ENCODE measurements around the gene C4orf33. TPM values are rescaled to one million over a fixed set of nuclear protein-coding genes. Genes with fewer than 3 reads are reported as not detected.
"Not testable (repeated sequence)": the region's sequence is repeated elsewhere in the genome, so short reads cannot be mapped to it uniquely, and the experiment has no call there.

C4orf33 gene, protein sequence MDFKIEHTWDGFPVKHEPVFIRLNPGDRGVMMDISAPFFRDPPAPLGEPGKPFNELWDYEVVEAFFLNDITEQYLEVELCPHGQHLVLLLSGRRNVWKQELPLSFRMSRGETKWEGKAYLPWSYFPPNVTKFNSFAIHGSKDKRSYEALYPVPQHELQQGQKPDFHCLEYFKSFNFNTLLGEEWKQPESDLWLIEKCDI
- 14.5 TPM for polyA plus RNA-seq (2012; ENCODE audit: low read depth, missing spikeins)

DNA sequence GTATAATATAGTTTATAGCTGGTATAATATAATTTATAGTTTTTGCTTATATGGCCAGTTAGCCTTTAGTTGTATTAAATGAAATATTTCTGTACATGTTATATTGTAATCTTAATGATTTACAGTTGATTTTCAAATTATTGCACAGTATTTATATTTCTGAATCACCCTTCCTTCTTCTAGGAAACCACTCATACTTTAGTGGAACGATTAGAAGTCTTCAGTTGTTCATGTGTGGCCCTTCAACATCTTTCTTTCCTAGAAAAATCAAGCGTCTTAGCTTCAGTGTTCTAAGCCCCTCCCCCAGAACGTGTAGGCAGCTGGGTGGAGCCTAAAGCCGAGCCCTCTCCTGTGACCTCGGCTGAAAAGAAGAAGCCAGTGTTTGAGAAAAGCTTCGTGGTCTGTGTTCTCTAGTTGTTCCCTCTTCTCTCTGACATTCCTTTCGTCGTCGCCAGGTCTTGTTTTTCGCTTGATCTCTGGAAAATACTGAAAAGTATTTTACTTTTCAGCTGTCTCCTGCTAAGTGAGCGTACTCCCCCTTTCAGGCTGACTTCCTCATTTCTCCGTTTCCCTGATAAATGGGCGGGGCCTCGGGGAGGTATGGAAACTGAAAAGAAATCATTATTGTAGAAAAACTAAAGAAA is at the start of gene C4orf33:
TSS of gene C4orf33 (plus strand) at position 342 of the 644 bp plus-strand sequence. CDS start 6,459 bp downstream, outside the sequence.
- peak; percentile 43 for DNase-seq (ENCODE audit: insufficient read length, low spot score)
- TF ChIP-seq POU2F2 (IDR thresholded peaks at IDR 0.05; ENCODE audit: low read depth, low read length) (0 out of 2 replicates have a peak, but pooled peaks have one; percentile 27), POLR2A (IDR thresholded peaks at IDR 0.05; ENCODE audit: low read depth, low read length) (peak; percentile 92), PAX5 (IDR thresholded peaks at IDR 0.05; ENCODE audit: insufficient read depth, low read length, severe bottlenecking) (no peak), SPI1 (IDR thresholded peaks at IDR 0.05; ENCODE audit: low read depth, low read length) (peak; percentile 94), POLR2AphosphoS5 (IDR thresholded peaks at IDR 0.05; ENCODE audit: low read depth, low read length) (peak; percentile 92), TAF1 (IDR thresholded peaks at IDR 0.05; ENCODE audit: low read depth, low read length) (peak; percentile 70; the same call in 1 of the 2 replicates)
- peak; percentile 61 for FAIRE-seq

DNA sequence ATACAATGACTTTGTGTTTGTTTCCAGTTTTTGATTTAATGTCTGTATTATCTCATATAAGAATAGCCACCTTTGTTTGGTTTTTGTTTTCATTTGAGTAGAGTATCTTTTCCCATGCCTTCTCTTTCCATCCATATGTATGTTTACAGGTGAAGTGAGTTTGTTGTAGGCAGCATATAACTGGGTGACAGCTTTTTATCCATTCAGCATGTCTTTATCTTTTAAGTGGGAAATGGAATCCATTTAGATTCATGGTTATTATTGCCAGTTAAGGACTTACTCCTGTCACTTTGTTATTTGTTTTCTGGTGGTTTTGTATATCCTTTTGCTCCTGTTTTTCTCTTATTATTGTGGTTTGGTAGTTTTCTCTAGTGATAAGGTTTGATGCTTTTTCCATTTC is 36.9 kb upstream of the C4orf33 start:
- DNase-seq (ENCODE audit: insufficient read length, low spot score), result no peak
- no peak for FAIRE-seq
- TF ChIP-seq PAX5 (IDR thresholded peaks at IDR 0.05; ENCODE audit: insufficient read depth, low read length, severe bottlenecking), result no peak
- no peak for TF ChIP-seq POLR2AphosphoS5 (IDR thresholded peaks at IDR 0.05; ENCODE audit: low read depth, low read length)

DNA sequence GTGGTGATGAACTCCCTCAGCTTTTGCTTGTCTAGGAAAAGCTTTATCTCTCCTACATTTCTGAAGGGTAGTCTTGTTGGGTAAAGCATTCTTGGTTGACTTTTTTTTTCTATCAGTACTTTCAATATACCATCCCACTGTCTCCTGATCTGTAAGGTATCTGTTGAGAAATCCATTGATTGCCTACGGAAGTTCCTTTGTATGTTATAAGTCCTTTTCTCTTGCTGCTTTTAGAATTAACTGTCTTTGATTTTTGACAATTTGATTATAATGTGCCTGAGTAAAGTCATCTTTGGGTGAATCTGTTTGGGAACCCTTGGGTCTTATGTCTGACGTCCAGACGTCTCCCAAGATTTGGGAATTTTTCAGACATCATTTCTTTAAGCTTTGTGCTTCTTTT is 33.4 kb upstream of the C4orf33 start:
- FAIRE-seq (no peak), DNase-seq (ENCODE audit: insufficient read length, low spot score) (no peak)
- no peak for TF ChIP-seq PAX5 (IDR thresholded peaks at IDR 0.05; ENCODE audit: insufficient read depth, low read length, severe bottlenecking)
- no peak for TF ChIP-seq POU2F2 (IDR thresholded peaks at IDR 0.05; ENCODE audit: low read depth, low read length)
- no peak for TF ChIP-seq POLR2AphosphoS5 (IDR thresholded peaks at IDR 0.05; ENCODE audit: low read depth, low read length)
- no peak for TF ChIP-seq SPI1 (IDR thresholded peaks at IDR 0.05; ENCODE audit: low read depth, low read length)
- TF ChIP-seq TAF1 (IDR thresholded peaks at IDR 0.05; ENCODE audit: low read depth, low read length), result no peak
- no peak for TF ChIP-seq POLR2A (IDR thresholded peaks at IDR 0.05; ENCODE audit: low read depth, low read length)

DNA sequence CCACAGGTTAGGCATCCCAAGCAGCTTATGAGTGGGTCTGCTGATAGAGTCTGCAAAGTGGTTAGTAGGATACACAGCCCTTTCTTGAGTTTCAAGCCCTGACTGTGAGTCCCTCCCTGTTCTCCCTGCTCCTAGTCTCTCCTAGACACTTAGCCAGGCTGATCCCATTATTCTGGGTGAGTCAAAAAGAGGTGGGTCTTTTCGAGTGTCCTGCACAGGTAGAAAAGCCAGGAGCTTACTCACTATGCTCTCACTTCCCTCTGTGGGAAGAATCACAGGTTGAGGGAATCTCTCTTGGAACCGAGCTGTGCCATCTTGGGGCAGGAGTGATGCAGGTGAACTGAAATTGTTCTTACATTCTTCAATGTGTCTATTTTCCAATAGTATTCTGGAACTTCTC is 32.3 kb upstream of the C4orf33 start:
- TF ChIP-seq PAX5 (IDR thresholded peaks at IDR 0.05; ENCODE audit: insufficient read depth, low read length, severe bottlenecking) (no peak), TAF1 (IDR thresholded peaks at IDR 0.05; ENCODE audit: low read depth, low read length) (no peak), POLR2A (IDR thresholded peaks at IDR 0.05; ENCODE audit: low read depth, low read length) (no peak), POLR2AphosphoS5 (IDR thresholded peaks at IDR 0.05; ENCODE audit: low read depth, low read length) (no peak), SPI1 (IDR thresholded peaks at IDR 0.05; ENCODE audit: low read depth, low read length) (no peak)
- DNase-seq (ENCODE audit: insufficient read length, low spot score), result no peak
- FAIRE-seq, result no peak

DNA sequence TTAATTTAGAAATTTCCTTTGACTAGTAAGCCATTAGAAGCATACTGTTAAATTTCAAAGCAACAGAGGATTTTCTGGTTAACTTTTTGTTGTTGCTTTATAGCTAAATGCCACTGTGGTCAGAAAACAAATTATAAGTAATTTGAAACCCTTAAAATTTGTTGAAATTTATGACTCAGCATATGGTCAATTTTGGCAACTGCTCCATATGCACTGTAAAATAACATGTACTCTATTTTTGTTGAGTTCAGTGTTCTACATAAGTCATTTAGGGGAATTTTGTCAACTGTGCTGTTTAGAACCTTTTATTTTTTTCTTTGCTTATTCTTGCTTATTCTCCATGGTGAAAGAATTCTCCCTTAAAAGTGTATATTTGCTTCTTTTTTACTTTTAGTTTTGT is 31.2 kb upstream of the C4orf33 start:
- FAIRE-seq (no peak), DNase-seq (ENCODE audit: insufficient read length, low spot score) (no peak)
- TF ChIP-seq SPI1 (IDR thresholded peaks at IDR 0.05; ENCODE audit: low read depth, low read length), result no peak
- TF ChIP-seq POLR2A (IDR thresholded peaks at IDR 0.05; ENCODE audit: low read depth, low read length), result no peak
- no peak for TF ChIP-seq PAX5 (IDR thresholded peaks at IDR 0.05; ENCODE audit: insufficient read depth, low read length, severe bottlenecking)
- no peak for TF ChIP-seq POU2F2 (IDR thresholded peaks at IDR 0.05; ENCODE audit: low read depth, low read length)
- no peak for TF ChIP-seq POLR2AphosphoS5 (IDR thresholded peaks at IDR 0.05; ENCODE audit: low read depth, low read length)
- no peak for TF ChIP-seq TAF1 (IDR thresholded peaks at IDR 0.05; ENCODE audit: low read depth, low read length)

DNA sequence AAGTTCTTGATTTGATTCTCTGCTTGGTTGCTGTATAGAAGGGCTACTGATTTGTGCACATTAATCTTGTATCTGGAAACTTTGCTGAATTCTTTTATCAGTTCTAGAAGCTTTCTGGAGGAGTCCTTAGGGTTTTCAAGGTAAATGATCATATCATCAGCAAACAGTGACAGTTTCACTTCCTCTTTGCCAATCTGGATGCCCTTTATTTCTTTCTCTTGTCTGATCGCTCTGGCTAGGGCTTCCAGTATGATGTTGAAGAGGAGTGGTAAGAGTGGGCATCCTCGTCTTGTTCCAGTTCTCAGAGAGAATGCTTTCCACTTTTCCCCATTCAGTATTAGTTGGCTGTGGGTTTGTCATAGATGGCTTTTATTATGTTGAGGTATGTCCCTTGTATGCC is 26.4 kb upstream of the C4orf33 start:
- not testable (repeated sequence) for DNase-seq (ENCODE audit: insufficient read length, low spot score); FAIRE-seq
- peak; percentile 85 for TF ChIP-seq SPI1 (IDR thresholded peaks at IDR 0.05; ENCODE audit: low read depth, low read length)

DNA sequence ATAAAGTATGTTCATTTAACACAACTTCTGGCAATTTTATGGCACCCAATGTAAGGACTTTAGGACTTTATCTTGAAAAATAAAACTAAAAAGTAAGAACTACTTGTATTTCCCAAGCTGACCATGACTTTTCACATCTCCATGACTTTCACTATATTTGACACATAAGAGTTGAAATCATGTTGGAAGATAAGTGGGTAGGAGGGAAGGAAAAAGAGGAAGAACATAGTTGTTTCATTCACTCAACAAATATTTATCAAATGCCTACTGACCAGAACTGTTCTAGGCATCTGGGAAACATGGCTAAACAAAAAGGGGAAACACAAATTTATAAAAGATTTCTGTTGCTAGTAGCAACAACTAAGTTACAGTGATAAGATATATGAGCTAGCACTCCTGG is 18.6 kb upstream of the C4orf33 start:
- DNase-seq (ENCODE audit: insufficient read length, low spot score) (no peak), FAIRE-seq (no peak)
- TF ChIP-seq POU2F2 (IDR thresholded peaks at IDR 0.05; ENCODE audit: low read depth, low read length) (no peak), POLR2AphosphoS5 (IDR thresholded peaks at IDR 0.05; ENCODE audit: low read depth, low read length) (no peak), PAX5 (IDR thresholded peaks at IDR 0.05; ENCODE audit: insufficient read depth, low read length, severe bottlenecking) (no peak), TAF1 (IDR thresholded peaks at IDR 0.05; ENCODE audit: low read depth, low read length) (no peak), POLR2A (IDR thresholded peaks at IDR 0.05; ENCODE audit: low read depth, low read length) (no peak), SPI1 (IDR thresholded peaks at IDR 0.05; ENCODE audit: low read depth, low read length) (no peak)

DNA sequence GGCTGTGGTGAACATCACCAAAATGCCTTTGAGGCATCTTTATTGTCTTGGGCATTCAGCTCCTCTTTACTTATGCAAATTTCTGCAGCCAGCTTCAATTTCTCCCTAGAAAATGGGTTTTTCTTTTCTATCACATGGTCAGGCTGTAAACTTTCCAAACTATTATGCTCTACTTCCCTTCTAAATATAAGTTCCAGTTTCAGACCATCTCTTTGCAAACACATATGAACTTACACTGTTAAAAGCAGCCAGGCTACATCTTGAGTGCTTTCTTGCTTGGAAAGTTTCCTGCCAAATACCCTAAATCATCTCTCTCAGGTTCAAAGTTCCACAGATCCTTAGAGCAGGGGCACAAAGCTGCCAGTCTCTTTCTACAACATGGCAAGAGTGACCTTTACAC is 15.8 kb upstream of the C4orf33 start:
- DNase-seq (ENCODE audit: insufficient read length, low spot score), result no peak
- no peak for FAIRE-seq
- TF ChIP-seq PAX5 (IDR thresholded peaks at IDR 0.05; ENCODE audit: insufficient read depth, low read length, severe bottlenecking) (no peak), SPI1 (IDR thresholded peaks at IDR 0.05; ENCODE audit: low read depth, low read length) (no peak), POLR2AphosphoS5 (IDR thresholded peaks at IDR 0.05; ENCODE audit: low read depth, low read length) (no peak)

DNA sequence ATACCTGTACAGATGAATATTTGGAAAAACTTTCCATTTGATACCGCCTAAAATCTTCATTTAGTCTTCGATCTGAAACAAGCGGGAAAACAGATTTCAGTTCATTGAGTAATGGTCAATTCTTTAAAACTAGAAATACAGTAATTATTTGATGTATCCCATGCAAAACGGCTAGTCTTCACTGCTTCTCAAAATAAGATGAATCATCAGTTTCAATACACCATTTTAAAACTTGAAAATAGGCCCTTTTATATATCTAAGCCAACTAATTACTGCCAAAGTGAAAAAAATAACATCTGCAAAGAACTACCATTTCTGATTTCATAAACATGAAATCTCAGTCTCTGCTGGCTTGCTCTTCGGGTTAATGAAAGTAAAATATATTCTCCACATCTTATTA is 13.7 kb upstream of the C4orf33 start:
- no peak for DNase-seq (ENCODE audit: insufficient read length, low spot score)
- no peak for FAIRE-seq
- TF ChIP-seq POU2F2 (IDR thresholded peaks at IDR 0.05; ENCODE audit: low read depth, low read length) (no peak), PAX5 (IDR thresholded peaks at IDR 0.05; ENCODE audit: insufficient read depth, low read length, severe bottlenecking) (no peak), POLR2A (IDR thresholded peaks at IDR 0.05; ENCODE audit: low read depth, low read length) (no peak), SPI1 (IDR thresholded peaks at IDR 0.05; ENCODE audit: low read depth, low read length) (no peak), POLR2AphosphoS5 (IDR thresholded peaks at IDR 0.05; ENCODE audit: low read depth, low read length) (no peak), TAF1 (IDR thresholded peaks at IDR 0.05; ENCODE audit: low read depth, low read length) (no peak)

DNA sequence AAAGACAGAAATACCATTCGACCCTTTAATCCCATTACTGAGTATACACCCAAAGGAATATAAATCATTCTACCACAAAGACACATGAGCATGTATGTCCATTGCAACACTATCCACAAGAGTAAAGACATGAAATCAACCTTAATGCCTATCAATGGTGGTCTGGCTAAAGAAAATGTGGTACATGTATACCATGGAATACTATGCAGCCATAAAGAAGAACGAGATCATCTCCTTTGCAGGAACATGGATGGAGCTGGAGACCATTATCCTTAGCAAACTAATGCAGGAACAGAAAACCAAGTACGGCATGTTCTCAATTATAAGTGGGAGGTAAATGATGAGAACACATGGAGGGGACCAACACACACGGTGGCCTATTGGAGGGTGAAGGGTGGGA is 10.5 kb upstream of the C4orf33 start:
- FAIRE-seq, result no peak
- TF ChIP-seq PAX5 (IDR thresholded peaks at IDR 0.05; ENCODE audit: insufficient read depth, low read length, severe bottlenecking), result no peak
- no peak for TF ChIP-seq POLR2A (IDR thresholded peaks at IDR 0.05; ENCODE audit: low read depth, low read length)
- no peak for TF ChIP-seq SPI1 (IDR thresholded peaks at IDR 0.05; ENCODE audit: low read depth, low read length)
- TF ChIP-seq POLR2AphosphoS5 (IDR thresholded peaks at IDR 0.05; ENCODE audit: low read depth, low read length), result no peak
- no peak for DNase-seq (ENCODE audit: insufficient read length, low spot score)

All from GM12891 (cell line).